ENCODE measurements around the gene ADAM8.
"Not testable (repeated sequence)": the region's sequence is repeated elsewhere in the genome, so short reads cannot be mapped to it uniquely, and the experiment has no call there.

Gene ADAM8

DNA sequence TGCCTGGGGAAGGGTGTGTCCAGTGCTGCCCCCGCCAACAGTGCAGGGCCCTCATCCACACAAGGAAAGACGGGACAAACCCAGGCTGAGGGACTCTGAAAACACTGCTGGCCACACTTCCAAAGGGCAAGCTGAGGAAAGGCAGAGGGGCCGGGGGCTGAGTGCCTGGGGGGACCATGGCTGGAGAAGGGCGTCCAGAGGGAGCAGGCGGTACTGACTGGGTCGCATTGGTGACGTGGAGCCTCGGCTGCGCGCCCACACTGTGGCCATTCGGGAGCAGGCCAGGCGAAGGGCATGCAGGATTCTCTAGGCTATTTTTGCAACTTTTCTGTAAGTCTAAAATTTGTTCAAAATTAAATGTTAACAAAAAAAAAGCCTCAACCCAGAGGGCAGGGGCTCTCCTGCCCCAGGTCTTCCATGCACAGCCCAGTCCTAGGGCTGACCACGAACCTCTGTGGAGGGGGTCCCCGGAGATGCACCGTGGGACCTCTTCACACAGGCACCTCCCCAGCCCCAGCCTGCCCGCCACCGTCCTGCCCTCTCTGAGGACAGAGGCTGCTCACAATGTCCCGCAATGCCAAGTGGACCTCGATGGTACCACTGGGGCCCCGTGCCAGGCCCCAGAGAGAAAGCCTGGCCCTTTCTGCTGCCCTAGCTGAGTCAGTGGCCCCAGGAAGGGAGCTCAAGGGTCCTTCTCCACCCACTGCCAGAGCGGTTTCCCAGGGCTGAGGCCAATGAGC, 10.4 kb downstream of the ADAM8 start:
- no peak for DNase-seq

DNA sequence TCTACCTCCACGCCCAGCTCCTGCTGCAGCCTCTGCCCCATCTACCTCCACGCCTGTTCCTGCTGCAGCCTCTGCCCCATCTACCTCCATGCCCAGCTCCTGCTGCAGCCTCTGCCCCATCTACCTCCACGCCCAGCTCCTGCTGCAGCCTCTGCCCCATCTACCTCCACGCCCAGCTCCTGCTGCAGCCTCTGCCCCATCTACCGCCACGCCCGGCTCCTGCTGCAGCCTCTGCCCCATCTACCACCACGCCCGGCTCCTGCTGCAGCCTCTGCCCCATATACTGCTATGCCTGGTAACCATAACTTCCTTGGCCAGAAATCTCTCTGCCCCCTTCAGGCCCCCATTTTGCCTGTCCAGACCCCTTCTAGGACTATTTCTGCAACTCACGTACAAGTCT, 11.6 kb downstream of the ADAM8 start:
- not testable (repeated sequence) for DNase-seq

DNA sequence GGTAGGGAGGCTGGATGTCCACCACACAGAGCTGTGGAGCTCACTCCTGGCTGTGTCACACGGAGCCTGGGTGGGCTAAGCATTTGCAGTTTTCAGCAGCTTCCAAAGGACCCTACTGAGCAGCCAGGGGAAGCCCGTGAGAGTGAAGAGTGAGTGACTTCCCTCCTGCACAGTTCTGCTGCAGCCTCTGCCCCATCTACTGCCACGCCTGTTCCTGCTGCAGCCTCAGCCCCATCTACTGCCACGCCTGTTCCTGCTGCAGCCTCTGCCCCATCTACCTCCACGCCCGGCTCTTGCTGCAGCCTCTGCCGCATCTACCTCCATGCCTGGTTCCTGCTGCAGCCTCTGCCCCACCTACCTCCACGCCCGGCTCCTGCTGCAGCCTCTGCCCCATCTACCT, 12.2 kb downstream of the ADAM8 start:
- DNase-seq: no peak

DNA sequence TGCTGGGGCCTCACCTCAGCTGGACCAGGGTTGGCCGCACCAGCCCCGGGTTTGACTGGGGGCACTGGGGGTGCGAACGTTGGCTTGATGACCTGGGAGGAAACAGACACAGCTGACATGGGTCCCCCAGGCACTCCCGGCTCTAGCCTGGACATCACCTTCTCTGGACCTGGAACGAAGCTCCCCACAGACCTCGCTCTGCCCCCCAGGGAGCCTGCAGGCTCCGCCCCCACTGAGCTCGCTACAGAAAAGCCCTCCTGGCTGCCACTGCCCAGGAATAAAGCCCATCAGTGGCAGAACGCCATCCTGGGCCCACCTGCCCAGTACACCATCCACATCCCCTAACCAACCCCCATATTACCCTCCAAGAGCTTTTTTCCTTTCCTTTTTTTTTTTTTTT, 13.0 kb downstream of the ADAM8 start:
- DNase-seq: no peak

DNA sequence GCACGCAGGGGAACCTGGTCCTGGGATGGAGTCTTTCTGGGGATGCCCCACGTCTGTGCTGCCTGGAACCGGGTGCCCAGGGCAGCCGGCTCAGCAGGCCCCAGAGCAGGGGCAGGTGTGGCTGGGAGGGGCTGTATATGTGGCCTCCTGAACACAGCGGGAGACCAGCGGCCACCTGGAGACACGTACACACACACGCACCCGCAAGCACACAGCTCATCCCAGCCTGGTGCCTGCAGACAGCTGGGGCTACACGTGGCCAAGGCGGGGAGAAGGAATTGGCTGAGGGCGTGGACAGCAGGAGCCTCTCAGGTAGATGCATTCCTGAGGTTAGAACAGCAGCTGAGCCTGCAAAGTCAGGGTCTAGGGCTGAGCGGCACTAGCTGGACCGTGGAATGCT, 14.0 kb downstream of the ADAM8 start:
- no peak for DNase-seq

DNA sequence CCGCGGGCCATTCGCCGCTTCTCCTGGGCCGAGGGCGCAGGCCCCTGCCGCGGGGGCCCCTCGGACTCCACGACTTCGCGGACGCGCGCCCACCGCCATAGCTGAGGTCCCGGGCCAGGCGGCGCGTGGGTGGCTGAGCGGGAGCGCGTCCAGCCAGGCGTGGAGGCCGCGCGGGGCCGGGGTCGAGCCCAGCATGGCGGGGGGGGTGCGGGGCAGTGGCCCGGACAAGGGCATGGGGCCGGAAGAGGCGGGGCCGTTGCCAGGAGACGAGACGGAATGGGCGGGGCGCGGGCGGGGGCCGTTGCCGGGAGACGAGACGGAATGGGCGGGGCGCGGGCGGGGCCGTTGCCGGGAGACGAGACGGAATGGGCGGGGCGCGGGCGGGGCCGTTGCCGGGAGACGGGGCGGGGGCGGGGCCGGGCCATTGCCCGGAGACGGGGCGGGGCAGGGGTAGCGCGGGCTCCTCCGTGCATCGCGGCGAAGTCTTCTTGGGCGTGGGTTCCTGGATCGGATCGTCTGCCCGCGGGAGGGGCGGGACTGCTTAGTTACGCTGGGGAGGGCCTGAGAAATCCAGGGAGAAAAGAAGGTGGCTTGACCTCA, 14.8 kb downstream of the ADAM8 start:
- peak; percentile 88 for DNase-seq

DNA sequence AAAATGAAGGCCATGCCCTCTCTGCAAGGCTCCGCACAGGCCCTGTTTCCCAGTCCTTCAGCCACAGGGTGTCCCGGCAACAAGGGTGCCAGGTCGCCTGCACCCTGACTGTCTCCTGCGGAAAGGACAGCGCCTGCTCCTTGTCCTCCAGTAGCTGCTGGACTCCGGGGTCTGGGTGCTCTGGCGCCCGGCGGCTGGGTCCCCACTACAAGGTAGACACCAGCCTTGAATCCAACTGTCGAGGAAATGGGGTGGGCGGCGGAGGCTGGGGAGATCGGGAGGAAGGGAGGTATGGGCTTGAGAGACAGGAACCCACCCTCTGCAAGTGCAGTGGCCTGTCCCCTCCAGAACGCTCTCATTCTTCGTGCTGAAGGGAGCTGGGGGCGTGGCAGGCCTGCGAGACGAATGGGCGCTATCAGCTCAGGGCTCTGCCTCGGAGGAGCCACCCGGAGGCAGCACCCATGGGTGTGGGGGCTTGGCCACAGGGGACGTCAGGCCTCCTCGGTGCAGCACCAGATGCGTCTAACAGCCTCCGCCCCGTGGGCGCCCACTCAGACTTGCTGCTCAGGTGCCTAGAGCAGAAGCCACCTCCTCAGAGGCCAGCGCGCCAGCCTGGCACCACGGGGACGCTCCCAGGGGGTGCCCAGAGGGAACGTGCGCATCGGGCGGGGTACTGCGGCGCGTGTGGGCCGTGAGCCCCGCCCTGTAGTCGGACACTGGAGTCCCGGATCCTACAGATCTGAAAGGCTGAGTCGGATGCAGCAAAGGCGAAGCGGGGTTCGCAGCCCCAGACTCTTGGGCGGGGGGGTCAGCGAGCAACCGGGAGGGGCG, 15.6 kb downstream of the ADAM8 start:
- DNase-seq: peak; percentile 78

DNA sequence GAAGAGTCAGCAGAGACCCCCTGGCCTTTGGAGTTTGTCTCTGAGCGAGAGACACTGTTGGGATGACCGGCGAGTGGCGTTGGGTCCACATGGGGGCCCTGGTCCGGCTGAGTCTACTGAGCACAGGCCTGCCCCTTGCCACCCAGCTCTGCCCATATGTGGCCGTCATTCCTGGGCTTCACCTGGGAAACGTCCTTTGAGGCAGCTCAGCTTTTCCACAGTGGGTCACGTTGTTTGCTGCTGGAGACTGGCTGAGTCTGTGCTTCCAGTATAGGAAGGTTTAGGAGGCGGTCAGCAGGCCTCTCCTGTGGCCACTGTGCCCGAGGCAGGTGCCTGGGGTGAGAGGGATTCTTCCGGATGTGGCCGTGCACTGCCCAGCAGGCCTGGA, 17.1 kb downstream of the ADAM8 start:
- DNase-seq: no peak

DNA sequence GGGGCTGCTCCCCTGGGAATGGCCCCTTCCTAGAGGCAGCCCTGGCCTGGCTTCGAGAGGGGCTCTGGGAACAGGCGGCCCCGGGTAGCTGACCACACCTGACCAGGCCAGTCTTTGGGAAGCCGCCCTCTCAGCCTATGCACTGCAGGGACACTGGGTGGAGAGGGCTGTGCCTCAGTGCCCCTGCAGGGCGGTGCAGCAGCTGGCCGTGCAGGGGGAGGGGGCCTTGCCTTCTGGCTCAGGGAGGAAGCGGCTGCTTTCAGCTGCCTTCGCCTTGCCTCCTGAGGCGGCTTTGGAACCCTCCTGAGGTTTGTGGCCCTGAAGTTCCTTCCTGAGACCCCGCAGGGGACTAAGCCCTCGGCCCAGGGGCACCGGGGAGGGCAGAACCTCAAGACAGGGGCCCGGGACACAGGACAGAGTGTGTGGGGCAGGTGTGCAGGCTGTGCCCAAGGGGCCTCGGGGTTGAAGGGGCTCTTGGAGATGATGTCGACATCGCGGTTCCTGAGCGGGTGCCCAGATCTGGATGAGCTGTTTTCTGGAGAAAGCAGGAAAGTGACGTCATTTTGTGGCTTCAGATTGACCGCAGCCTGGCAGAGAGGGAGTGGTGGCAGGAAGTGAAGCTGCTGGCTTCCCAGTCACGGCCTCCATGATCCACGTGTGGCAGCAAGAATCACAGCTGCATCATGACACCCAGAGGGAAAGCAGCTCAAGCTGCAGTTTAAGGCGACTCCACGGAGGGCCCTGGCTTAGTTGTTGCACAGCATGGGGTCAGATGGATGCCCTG, 17.7 kb downstream of the ADAM8 start:
- DNase-seq: peak; percentile 88

DNA sequence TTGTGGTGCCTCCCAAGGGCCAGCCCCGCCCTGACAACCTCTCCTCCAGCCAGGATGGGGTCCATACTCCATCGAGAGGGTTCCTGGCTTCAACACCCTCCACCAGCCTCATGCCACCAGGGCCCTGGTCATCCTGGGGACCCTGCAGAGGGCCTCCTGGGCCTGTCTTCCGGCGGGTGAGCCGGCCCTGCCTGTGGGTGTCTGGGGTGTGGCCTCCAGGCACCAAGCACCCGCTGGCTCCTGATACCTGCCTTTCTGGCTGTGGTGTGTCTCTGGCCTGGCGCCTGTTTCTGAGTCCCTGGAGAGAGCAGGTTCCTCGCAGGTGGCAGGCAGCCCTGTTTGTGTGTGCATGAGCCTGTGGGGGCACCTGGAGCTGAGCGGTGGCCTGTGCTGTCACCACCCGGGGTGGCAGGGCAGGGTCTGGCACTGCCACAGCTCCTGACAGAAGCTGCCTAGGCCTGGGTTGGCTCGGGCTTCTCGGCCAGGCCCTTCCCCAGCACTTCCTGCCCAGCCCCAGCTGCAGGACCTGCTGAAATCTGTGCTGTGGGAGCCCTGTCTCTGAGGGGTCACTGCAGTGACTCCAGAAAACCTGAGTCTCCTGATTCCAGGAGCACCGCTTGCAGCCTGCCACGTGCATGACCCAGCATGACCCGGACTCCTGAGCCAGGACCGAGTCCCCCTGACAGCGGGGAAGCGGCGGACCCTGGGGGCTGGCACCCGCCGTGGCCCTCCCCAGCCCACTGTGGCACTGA, 18.4 kb downstream of the ADAM8 start:
- DNase-seq: no peak

DNA sequence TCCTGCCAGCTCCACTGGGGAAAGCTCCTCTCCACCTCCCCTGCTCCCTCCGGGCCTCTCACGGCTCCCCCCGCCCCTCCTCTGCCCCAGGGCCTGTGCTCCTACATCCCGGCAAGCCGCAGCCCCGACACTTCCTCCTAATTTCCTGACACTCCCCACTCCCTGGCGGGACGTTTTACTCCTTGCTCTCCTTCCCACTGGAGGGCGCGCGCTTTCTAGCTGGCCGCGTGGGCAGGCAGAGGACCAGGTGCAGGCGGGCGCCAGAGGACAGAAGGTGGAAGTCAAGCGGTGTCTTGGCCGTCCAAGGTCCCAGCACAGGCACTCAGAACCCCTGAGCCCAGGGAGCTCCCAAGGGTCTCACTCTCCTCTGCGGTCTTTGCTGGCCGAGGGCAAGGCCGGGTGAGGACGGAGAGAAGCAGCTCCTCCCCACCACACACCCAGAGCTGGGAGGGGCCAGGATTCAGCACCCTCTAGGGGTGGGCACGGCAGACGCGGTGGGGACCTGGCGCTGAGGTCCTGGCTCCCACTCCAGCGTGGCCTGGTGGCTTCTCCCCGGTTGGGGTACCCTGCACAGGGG, 19.1 kb downstream of the ADAM8 start:
- peak; percentile 92 for DNase-seq

DNA sequence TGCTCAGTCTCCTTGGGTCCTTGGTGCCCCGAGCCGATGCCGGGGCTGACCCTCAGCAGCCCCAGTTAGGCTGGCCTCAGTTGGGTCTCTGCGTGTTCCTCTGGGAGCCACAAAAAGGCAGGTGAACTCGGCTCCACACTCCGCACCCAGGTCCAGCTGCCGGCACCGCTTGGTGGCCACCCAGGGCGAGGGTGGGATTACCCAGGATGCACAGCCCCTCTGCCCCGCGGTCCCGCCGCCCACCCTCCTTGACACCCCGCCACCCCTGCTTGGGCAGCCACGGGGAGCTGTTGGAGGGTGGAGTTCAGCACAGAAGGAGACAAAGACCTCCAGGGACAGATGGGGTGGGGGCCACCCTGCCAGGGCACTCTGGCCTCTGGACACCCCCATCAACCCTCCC, 21.3 kb downstream of the ADAM8 start:
- DNase-seq: no peak

DNA sequence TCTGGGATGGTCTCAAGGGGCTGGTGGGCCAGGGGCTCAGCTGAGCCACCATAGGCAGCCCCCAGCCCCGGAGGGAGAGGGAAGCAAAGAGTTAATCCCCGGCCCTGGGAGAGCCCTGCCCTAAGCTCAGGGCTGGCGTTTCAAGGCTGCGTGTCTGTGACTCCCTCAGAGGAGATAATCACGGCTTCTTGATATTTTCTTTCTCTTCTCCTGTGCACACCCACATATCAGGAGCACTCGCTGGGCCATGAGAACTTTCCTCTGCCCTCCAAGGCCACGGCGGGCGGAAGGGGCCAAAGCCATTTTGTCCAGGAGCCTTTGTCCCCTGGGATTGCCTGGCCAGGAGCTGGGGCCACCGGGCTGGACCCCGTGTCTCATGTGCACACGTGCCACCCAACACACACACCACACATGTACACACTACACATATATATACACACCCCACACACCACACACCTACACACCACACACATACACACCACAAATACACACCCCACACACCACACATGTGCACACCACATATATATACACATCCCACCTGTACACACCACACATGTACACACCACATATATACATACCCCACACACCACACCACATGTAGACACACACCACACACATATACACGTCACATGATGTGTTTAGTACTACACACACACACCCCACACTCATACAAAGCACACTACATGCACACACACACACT, 22.1 kb downstream of the ADAM8 start:
- DNase-seq: no peak

DNA sequence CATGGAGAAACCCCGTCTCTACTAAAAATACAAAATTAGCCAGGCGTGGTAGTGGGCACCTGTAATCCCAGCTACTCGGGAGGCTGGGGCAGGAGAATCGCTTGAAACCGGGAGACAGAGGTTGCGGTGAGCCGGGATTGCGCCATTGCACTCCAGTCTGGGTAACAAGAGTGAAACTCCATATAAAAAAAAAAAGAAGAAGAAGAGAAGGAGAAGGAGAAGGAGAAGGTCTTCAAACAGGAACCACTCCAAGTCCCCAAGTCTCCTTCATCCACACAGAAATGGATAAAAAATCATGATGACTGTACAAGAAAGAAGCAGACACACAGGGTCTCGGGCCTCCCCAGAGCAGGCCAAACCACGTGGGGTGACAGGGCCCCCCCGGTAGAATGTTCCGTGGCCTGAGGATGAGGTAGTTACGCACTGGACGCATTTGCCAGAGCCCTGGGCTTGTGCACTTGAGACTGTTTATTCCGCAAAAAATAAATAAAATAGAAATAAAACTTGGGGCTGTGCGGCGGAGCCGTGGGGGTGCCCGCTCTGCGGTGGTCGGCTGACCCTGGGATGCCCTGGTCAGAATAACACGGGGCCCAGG, 23.2 kb downstream of the ADAM8 start:
- no peak for DNase-seq

DNA sequence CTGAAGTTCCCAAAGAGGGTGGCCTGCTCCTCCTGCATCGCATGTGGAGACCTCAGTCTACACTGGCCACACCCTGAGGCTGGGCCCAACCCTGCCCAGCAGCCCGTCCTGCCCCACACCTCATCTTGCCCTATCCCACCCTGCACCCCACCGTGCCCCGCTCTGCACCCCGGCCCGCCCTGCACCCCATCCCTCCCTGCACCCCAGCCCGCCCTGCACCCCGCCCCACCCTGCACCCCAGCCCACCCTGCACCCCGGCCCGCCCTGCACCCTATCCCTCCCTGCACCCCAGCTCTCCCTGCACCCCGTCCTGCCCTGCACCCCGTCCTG, 24.5 kb downstream of the ADAM8 start:
- DNase-seq: no peak

DNA sequence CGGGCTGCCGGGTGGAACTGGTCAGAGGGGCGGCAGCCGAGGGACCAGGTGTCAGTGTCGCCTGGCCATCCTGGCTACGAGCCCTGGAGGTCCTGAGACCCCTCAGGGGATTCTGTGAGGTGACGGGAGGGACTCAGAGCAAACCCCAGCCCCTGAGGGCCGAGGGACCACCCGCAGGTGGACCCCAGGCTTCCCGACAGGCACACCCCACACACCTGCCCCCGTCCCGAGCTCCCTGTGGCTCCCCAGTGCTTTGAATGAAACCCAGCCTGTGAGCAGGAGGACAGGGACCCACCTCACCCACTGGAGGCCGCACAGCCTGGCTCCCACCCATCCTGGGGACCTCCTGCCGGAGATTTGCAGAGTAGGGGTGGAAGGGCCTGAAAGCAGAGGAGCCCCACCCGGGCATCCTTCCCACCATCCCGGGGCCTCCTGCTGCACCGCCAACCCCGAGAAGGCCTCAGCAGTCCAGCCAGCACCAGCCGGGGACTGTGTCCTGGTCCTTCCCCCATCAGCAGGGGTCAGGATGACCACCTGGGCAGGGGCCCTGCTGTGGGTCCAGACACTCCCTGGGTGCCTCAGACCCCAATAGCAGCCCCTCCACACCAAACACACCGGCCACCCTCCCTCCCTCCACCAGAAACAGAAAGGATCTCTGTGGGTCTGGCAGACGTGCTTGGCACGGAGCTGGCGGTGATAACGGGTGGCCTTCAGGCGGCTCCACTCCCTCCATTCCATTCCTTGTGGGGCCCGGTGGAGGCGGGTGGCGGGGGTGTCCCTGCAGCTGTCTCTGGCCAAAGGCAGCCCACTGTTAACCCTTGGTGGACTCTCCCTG, 25.1 kb downstream of the ADAM8 start:
- DNase-seq: no peak

DNA sequence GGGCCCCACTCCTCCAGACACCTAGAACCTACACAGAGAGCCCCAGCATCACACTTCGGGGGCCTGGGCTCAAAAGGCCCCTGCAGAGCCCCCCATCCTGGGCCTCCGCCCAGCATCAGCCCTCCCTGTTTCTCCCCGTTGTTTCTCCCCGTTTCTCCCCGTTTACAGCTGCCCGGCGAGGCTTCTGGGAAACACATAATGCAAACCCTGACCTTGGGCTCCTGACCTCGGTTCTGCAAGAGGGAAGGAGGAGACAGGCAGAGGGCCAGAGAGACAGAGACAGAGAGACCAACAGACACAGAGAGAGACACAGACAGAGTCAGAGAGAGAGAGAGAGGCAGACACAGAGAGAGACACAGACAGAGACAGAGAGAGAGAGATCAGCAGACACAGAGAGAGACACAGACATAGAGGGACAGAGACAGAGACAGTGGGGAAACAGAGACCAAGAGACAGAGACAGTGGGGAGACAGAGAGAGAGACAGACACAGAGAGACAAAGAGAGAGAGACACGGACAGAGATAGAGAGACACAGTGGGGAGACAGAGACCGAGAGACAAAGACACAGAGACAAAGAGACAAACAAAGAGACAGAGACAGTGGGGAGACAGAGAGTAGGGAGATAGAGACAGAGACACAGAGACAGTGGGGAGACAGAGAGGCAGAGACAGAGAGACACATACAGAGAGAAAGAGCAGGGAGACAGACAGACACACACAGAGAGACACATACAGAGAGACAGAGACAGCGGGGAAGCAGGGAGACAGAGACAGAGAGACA, 26.5 kb downstream of the ADAM8 start:
- DNase-seq: no peak

DNA sequence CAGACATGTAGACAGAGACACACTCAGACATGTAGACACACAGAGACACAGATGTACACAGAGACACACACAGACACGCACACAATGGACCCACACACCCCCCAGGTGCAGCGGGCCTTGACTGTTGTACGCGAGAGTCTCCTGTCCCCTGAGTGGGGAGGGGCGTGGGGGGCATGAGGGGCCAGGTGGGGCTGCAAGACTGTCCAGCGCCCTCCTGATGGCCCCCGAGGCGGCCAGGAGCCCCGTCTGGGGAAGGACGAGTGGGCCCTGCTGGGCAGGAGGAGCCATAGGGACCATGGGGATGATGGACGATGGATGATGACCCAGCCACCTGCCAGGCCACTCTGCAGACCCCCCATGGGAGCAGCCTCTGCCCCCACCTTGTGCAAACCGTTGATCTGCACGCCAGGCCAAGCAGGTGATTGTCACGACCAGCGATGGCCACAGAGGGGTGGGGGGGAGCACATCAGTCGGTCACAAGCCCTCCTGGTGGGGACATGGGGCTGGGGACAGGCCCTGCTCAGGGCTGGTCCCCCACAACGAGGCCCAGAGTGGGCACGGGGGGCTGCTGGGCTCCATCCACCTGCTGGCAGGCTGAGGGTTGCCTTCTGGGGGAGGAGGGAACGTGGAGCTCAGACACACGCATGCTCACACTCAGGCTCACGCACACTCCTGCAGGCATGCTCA, 27.4 kb downstream of the ADAM8 start:
- DNase-seq: no peak

DNA sequence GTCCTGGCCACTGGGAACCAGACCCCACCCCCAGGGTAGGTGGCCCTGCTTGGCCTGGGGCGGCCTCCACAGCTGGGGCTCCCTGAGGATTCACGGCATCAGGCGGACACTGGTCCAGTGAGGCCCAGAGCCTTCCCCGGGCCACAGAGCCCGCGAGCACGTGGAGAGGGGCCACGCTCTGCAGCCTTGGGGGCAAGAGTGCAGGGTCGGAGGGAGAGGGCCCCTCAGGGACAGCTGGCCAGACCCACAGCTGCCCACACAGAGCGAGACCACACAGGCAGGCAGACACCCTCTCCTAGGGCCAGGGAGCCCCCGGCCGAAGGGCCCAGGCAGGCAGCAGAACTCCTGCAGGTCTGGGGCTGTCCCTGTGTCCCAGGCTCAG, 28.3 kb downstream of the ADAM8 start:
- no peak for DNase-seq

Data from OCI-M1 (cell line).